HG03108 (cell line): ENCODE data around the gene TEX14.

Source experiments
- ATAC-seq: cut with Tn5 transposase; IDR thresholded peaks from one replicate; pipeline ENCODE4 v1.9.1; 2021; ENCODE audit warnings: moderate library complexity; ENCODE audit not compliant: unreplicated experiment

The TEX14 gene

GRCh38 chr17:58658804-58659713 lies 32.8 kb downstream of the TEX14 start:
- peak; percentile 66 for ATAC-seq

- peak; percentile 10 for ATAC-seq
These were observed 33.7 kb downstream of the TEX14 start for GRCh38 chr17:58657962-58658803.

DNA sequence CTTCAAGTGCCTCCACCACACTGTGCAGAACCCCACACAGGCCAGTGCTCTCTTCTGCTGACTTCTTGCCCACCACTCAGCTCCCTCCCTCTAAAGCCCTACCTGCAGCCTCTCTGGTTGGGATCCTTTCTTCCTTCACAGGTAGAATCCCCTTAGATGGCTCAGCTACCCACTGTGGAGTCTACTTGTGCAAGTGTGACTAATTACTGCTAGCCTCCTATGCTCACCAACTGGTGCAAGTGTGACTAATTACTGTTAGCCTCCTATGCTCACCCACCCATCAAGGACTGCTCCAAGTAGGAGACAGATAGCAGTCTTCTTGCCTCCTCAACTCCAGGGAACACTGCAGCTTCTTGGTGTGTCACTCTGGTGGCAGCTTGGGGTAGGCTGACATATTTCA lies 43.6 kb downstream of the TEX14 start:
- no peak for ATAC-seq

DNA sequence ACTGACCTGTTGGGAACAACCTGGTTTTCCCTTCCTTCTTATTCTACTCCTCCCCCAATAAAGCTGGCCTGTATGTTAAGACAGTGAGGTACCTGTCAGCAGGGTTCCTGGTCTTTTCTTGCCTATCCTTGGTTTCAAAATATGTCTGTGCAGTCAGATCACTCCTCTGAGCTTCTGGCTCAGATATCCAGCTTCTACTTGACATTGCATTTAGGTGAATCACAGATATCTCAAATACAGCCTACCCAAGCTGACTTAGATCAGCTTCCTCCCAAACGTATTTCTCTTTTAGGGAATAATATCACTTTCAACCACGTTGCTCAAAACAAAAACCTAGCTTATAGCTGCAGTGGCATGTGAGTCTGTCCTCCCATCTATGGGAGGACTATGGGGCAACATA lies 48.7 kb downstream of the TEX14 start:
- ATAC-seq: no peak

DNA sequence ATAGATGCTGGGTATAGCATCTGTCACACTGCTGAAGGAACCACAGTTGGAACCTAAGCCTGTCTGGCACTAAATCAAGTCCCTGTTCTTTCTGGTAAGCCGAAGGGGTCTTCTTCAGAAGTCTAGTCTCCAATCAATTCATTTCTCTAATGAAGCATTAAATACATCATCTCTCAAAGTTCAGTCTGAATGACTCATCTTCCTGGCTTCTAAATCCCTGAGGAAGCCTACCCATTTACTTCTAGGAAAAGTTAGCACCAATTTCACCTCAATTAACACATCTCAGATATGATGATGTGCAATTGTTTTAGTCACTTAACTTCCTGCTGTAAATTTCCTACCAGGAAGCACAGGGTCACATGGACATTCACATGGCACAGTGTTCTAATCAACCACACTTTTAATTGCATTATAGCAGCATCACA lies 49.9 kb downstream of the TEX14 start:
- no peak for ATAC-seq

- no peak for ATAC-seq
These were observed 51.6 kb downstream of the TEX14 start for GRCh38 chr17:58640202-58640601.

- ATAC-seq: no peak
These were observed 52.2 kb downstream of the TEX14 start for GRCh38 chr17:58639681-58640080.

- no peak for ATAC-seq
These were observed 54.8 kb downstream of the TEX14 start for GRCh38 chr17:58637011-58637570.

- no peak for ATAC-seq
These were observed 59.2 kb downstream of the TEX14 start for GRCh38 chr17:58632324-58633314.

GRCh38 chr17:58631523-58632323 lies 60.1 kb downstream of the TEX14 start:
- ATAC-seq: peak; percentile 80

DNA sequence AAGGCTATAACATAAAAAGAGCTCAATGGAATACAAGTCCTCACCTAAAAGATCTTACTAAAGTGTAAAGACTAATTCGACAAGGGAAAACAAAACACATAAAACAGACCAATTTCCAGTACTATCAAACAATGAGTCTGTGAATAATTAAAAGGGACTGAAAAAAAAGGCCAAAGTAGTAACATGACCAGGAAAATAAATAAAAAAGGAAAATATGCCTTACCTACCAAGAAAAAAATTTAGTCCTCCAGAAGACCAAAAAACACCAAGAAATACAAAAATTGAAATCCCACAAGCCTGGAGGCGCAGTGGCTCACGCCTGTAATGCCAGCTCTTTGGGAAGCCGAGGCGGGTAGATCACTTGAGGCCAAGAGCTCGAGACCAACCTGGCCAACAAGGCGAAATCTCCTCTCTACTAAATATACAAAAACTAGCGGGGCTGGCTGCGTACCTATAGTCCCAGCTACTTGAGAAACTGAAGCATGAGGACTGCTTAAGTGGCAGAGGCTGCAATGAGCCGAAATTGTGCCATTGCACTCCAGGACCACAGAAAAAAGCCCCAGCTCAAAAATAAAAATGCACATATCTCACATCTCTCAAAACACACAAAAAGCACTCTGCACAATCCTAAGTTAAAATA lies 60.8 kb downstream of the TEX14 start:
- peak; percentile 31 for ATAC-seq

- ATAC-seq: no peak
These were observed 64.9 kb downstream of the TEX14 start for GRCh38 chr17:58626905-58627304.

GRCh38 chr17:58624751-58625150 lies 67.1 kb downstream of the TEX14 start:
- no peak for ATAC-seq

DNA sequence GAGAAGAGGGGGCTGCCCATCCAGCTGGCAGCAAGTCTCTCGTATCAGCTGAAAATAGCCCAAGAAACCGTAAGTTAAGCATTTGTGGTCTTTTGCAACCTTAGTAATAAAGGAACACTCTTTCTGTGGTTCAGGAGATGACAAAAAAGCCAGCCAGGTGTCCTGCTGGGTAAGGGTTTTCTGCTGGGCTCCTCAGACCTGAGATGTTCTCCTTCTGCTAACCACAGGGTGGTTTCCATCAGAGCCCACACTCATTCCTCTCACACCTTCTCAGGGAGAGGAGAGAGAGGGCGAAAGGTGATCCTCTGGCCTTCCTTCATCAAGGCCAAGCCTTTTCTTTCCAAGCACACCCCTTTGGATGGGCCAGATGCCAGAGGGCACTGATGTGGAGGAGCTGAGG lies 70.7 kb downstream of the TEX14 start:
- ATAC-seq: peak; percentile 67

DNA sequence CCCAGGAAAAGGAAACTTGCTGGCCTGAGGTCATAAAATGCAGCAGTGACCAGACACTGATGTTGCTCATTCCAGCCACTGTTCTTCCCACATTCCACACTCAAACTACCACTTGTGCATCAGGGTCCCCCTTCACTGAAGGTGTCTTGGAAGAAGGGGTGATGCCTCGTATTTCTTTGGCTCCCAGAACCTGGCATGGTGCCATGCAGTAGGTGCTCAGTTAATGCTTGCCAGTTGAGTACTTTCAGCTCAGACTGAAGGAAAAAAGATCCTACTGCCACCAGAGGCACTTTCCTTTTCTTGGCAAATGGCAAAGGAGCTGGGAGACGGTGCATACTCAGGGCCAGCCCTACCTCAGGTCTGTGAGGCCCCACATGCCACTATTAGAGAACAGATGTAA lies 73.5 kb downstream of the TEX14 start:
- ATAC-seq: no peak

- no peak for ATAC-seq
These were observed 74.3 kb downstream of the TEX14 start for GRCh38 chr17:58617563-58617962.

DNA sequence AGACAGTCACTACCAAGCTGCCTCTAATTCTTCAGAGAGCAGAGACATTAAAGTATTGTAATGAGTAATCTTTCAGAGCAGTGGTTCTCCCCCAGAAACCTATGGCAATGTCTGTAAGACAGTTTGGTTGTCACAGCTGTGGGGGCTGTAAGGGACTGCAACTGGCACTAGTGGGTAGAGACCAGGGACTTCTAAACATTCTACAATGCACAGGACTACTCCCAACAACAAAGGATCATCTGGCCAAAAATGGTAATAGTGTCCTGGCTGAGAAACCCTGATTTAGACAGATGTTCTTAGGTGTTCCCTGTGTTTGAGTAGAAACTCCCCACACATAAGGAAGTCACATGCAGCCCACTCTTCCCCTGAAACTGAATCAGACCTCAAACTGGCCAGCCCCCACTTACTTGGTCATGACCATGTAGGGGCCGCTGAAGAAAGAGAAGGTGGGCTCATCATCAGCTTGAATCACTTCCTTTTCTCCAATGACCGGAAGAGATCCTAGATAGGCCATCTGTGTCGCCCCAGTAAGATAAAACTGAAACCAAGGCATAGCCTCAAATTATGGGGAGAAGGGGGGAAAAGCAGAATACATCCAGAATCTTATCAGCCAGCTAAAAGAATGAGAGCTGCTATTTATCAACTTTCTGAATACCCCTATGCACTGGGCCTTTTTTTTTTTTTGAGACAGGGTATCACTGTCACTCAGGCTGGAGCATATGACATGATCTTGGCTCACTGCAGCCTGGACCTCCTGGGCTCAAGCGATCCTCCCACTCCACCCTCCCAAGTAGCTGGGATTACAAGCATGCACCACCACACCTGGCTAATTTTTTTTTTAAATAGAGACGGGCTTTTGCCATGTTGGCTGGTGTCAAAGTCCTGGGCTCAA lies 75.8 kb downstream of the TEX14 start:
- peak; percentile 63 for ATAC-seq

- no peak for ATAC-seq
These were observed 76.9 kb downstream of the TEX14 start for GRCh38 chr17:58614859-58615459.
